ENCODE measurements around the gene WWP2.

The WWP2 gene

GRCh38 chr16:69833357-69834282 lies 71.5 kb downstream of the WWP2 start:
- no peak for TF ChIP-seq CTCF (conservative IDR thresholded peaks at IDR 0.05; ENCODE audit: low read depth, low read length)
- no peak overlapping the region for H3K4me3 ChIP-seq (ENCODE audit: low read length)
- DNase-seq (ENCODE audit: low read depth), result no peak

GRCh38 chr16:69834807-69835466 lies 72.8 kb downstream of the WWP2 start:
- no peak for TF ChIP-seq CTCF (conservative IDR thresholded peaks at IDR 0.05; ENCODE audit: low read depth, low read length)
- no peak for DNase-seq (ENCODE audit: low read depth)
- no peak overlapping the region for H3K4me3 ChIP-seq (ENCODE audit: low read length)

GRCh38 chr16:69836257-69836656 lies 74.1 kb downstream of the WWP2 start:
- TF ChIP-seq CTCF (conservative IDR thresholded peaks at IDR 0.05; ENCODE audit: low read depth, low read length), result no peak
- DNase-seq (ENCODE audit: low read depth), result no peak
- H3K4me3 ChIP-seq (ENCODE audit: low read length), result no peak overlapping the region

DNA sequence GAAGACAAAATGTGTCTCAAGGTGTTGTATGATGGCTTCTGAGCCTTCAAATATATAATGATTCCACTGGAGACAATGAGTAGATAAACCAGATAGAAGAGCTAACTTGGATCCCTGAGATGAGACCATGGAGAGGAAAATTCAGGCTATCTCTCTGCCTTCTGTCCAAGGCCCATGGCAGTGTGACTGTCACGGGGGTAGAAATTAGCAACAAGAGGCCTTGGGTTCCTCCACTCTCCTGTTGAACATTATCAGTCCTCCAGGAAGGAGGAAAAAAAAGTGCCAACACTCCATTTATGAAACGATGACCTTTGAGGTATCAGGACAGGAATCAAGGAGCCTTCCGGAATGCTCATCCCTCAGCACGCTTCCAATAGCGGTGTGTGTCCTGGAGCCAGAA lies 75.2 kb downstream of the WWP2 start:
- DNase-seq (ENCODE audit: low read depth), result no peak
- no peak overlapping the region for H3K4me3 ChIP-seq (ENCODE audit: low read length)
- TF ChIP-seq CTCF (conservative IDR thresholded peaks at IDR 0.05; ENCODE audit: low read depth, low read length), result no peak

DNA sequence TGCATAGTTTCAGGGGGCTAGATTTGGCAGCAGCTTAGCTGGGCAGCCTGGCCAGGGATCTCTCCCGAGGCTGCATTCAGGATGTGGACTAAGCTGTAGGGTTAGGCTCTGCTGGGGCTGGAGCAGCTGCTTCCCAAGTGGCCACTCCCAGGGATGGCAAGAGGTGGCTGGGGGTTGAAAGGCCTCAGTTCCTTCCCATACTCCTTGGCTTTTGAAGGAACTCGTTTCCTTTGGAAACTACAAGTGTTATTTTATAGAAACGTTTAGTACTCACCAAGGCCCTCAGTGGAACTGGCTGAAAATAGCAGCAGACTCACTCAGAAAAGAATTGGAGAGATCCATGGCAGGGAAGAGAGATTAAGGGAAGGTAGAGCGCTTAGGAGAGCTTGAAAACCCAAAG lies 76.4 kb downstream of the WWP2 start:
- DNase-seq (ENCODE audit: low read depth), result no peak
- TF ChIP-seq CTCF (conservative IDR thresholded peaks at IDR 0.05; ENCODE audit: low read depth, low read length), result no peak

GRCh38 chr16:69839240-69839688 lies 77.1 kb downstream of the WWP2 start:
- TF ChIP-seq CTCF (conservative IDR thresholded peaks at IDR 0.05; ENCODE audit: low read depth, low read length), result no peak
- DNase-seq (ENCODE audit: low read depth), result no peak
- no peak overlapping the region for H3K4me3 ChIP-seq (ENCODE audit: low read length)

More for the DNA sequence above, 76.4 kb downstream of the WWP2 start:
- no peak overlapping the region for H3K4me3 ChIP-seq (ENCODE audit: low read length)

Data from retinal pigment epithelial cell (primary cell).